GM12864 (cell line): Measurements from ENCODE around the gene ORMDL3.

ENCODE experiments used
- DNase-seq: peaks from one replicate; pipeline ENCODE4 v3.0.0-alpha.2; 2011; ENCODE audit warnings: low read depth
- H3K4me3 ChIP-seq: 2 replicates; pipeline ENCODE4 v1.5.1; 2011; ENCODE audit warnings: mild to moderate bottlenecking, low read depth, low read length, control low read depth
- CTCF ChIP-seq: IDR thresholded peaks from 2 replicates; pipeline ENCODE4 v1.5.1; 2011; ENCODE audit warnings: low read depth, mild to moderate bottlenecking, moderate library complexity, low read length, control low read depth, inconsistent platforms; ENCODE audit errors: missing control alignments

ORMDL3 gene

GRCh38 chr17:39925282-39926134 is 1.9 kb downstream of the ORMDL3 start:
- no peak for DNase-seq
- no peak for TF ChIP-seq CTCF
- peak overlapping the region; percentile 63 for H3K4me3 ChIP-seq

GRCh38 chr17:39924691-39925055 is 2.7 kb downstream of the ORMDL3 start:
- no peak overlapping the region for H3K4me3 ChIP-seq
- no peak for DNase-seq
- no peak for TF ChIP-seq CTCF

- no peak for TF ChIP-seq CTCF
- H3K4me3 ChIP-seq: no peak overlapping the region
- no peak for DNase-seq
Observed at GRCh38 chr17:39923836-39924690, 3.3 kb downstream of the ORMDL3 start.

GRCh38 chr17:39923230-39923629 is 4.2 kb downstream of the ORMDL3 start:
- no peak for TF ChIP-seq CTCF
- H3K4me3 ChIP-seq: no peak overlapping the region
- DNase-seq: no peak

GRCh38 chr17:39922006-39922405 is 5.4 kb downstream of the ORMDL3 start:
- no peak for DNase-seq
- no peak overlapping the region for H3K4me3 ChIP-seq
- no peak for TF ChIP-seq CTCF

GRCh38 chr17:39921323-39921722 is 6.1 kb downstream of the ORMDL3 start:
- DNase-seq: no peak
- TF ChIP-seq CTCF: no peak

More at GRCh38 chr17:39921323-39921722, 6.1 kb downstream of the ORMDL3 start:
- H3K4me3 ChIP-seq: no peak overlapping the region
